Cerebellar nuclear complex (tissue), 1 donor: ENCODE measurements around the gene PNLIPRP3.
"Not testable (repeated sequence)": the region's sequence is repeated elsewhere in the genome, so short reads cannot be mapped to it uniquely, and the experiment has no call there.

Experiments used
- DNase-seq, 2 experiments: peaks; one replicate each; lab custom pipeline; 2025; lab: John Stamatoyannopoulos, UW

PNLIPRP3 gene

DNA sequence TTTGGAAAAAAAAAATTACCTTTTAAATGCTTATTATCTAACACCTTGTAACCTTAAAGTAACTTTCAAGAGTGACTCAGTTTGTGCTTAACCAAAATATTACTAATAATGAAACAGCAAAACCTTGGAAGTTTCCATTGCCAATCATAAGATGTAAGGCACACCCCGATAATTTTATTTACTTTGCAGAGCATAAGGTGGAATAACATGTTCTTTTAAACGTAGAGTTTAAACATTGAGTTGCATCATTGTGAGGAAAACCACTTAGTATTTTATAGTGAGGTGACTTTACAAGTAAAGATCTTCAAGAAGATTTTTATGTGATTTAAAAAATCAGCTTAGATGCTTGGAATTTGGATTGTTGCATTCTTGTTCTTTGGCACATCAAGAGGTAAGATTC is at the start of gene PNLIPRP3:
Gene PNLIPRP3, plus strand, starts transcription at position 177 of the 400 bp plus-strand sequence. Its CDS starts 166 bp downstream, at position 343.
- no peak for DNase-seq

- no peak for DNase-seq
Measured at GRCh38 chr10:116382290-116382689, 45.4 kb upstream of the PNLIPRP3 start.

- DNase-seq: no peak
Measured at GRCh38 chr10:116385311-116385710, 42.3 kb upstream of the PNLIPRP3 start.

DNA sequence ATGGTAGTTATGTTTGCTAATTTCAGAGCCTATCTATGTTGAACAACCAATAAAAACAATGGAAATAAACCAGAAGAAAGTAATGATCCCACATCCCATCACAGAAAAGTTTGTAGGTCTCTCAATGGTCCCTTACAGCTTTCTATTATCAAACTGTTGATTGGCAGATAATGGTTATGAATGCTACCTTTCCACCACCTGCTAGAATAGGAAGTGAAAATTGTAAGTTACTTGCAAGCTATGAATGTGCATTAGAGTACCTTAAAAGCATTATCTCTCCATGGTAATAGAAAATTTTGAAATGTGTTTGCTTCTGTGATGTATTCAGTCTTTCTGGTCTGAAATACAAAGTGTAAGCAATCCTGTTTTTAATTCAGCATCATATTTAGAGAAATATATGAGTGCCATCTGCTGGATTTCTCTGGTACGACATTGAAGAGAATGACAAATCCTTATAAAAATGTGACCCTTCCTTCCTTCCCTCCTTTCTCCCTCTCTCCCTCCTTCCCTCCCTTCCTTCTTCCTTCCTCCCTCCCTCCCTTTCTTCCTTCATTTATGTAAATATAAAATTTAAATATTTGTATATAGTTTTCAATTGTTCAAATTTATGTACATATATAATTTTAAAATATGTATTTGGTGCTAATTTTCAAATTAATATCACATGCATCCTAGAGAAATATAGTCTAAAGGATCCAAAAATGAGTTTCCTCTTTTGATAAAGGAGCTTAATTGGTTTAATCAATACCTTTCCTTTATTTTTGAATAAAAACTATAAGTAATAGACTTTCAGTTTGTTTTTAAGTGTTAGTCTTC is 41.4 kb upstream of the PNLIPRP3 start:
- no peak for DNase-seq

GRCh38 chr10:116393246-116393831 is 34.3 kb upstream of the PNLIPRP3 start:
- DNase-seq: not testable (repeated sequence)

DNA sequence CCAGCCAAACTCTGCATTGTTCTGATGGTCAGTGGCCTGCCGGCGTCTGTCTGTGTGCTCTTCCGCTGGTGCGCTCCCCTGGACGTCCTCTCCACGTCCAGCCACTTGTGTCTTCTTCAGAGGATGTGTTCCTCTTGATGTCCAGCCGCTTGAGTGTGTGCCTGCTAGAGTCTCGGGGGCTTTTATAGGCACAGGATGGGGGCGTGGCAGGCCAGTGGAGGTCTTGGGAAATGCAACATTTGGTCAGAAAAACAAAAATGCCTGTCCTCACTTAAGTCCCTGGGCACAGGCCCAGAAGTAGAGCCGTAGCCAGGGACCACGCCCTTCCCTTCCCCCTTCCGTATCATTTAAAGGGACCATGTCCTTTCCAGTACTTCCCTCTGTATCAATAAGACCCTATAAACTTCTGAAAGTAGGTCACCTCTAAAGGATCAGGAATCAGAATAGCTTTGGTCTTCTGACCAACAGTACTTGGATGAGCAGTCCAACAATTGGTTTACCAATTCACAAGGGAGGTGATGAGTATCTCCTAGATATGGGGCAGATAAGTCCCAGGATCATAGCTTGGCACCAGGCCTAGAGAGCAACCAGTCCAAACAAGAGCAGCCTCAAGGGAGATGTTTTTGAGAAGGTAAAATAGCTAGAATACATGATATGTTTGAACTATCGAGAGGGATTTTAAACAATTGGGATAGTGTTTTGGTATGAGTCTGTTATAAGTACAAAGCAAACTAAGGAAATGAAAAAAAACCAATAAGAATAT is 32.2 kb upstream of the PNLIPRP3 start:
- no peak for DNase-seq

GRCh38 chr10:116398224-116398623 is 29.4 kb upstream of the PNLIPRP3 start:
- DNase-seq: no peak

GRCh38 chr10:116402858-116403257 is 24.8 kb upstream of the PNLIPRP3 start:
- no peak for DNase-seq

DNA sequence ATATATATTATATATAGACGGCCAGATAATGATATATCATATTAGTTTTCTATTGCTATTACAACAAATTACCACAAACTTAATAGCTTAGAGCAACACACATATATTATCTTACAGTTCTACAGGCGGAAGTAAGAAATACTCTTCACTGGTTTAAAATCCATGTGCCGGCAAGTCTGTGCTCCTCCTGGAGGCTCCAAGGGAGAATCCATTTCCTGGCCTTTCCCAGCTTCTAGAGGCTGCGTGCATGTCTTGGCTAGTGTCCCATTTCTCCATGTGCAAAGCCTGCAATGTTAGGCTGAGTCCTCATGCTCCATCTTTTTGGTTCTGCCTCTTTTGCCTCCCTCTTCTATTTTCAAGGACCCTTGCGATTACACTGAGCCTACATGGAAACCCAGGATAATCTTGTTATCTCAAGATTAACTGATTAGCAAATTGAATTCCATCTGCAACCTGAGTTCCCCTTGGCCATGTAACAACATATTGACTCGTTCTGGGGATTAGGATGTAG is 23.9 kb upstream of the PNLIPRP3 start:
- no peak for DNase-seq

DNA sequence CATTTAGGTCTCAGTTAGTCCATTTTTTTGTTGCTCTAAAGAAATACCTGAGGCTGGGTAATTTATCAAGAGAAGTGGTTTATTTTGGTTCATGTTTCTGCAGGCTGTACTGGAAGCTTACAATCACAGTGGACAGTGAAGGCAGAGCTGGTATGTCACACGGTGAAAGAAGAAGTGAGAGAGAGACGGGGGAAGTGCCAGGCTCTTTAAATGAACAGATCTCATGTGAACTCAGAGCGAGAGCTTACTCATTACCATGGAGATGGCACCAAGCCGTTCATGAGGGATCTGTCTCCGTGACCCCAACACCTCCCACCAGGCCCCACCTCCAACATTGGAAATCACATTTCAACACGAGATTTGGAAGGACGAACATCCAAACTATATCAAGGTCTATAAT is 18.9 kb upstream of the PNLIPRP3 start:
- DNase-seq: no peak

DNA sequence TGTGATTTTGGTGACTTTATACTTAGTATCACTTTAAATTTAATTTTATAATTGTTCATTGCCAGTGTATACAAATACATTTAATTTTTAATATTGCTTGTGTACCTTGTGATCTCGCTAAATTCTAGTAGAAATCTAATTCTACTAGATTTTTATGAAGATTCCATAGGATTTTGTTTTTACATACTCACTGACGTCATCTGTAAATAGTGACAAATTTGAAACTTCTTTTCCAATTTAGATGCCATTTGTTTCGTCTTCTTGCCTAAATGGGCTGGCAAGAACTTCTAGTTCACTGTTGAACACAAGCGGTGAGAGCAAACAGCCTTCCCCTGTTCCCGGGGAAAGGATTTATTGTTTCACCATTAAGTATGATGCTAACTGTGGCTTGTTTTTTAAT is 17.3 kb upstream of the PNLIPRP3 start:
- no peak for DNase-seq

GRCh38 chr10:116417821-116418220 is 9.8 kb upstream of the PNLIPRP3 start:
- no peak for DNase-seq

GRCh38 chr10:116418389-116418788 is 9.3 kb upstream of the PNLIPRP3 start:
- no peak for DNase-seq

DNA sequence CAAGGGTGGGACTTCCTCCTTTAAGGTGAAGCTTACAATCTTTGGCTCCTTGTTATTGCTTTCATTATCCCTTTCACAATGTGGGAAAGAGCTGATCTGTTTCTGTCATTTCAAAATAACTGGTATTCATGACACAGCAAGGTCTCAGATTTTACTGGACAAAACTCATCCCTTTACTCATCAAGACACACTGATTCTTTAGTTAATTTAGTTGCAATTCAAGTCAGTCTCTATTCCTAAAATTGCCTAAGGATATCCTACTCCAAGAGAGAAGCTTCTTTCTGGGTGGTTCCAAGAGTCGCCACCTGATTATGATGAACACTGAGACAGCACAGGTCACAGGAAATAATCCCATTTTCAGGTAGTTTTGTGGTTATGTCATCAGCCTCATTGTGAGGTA is 5.8 kb upstream of the PNLIPRP3 start:
- DNase-seq: no peak

- DNase-seq: no peak
Measured at GRCh38 chr10:116429288-116429977, 1.8 kb downstream of the PNLIPRP3 start.

DNA sequence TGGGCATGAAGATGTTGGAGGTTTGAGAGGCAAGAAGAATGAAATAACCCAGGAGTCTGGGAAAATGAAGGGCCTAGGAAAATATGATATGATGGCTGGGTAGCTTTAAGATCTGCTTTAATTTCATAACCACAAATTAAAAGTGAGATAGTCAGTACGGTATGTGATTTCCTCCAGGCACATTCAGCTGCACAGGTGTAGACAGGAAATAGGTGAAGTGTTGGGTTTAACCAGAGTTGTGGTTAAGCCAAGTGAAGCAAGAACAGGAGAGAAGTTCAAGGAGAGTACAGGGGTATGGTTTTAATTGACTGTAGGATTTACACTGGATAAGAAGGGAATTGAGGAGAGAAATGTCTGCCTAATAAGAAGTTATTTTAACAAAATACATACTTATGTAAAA is 2.6 kb downstream of the PNLIPRP3 start:
- no peak for DNase-seq

- no peak for DNase-seq
Measured at GRCh38 chr10:116431598-116431997, 4.0 kb downstream of the PNLIPRP3 start.

GRCh38 chr10:116437076-116437692 is 9.5 kb downstream of the PNLIPRP3 start:
- DNase-seq: no peak

DNA sequence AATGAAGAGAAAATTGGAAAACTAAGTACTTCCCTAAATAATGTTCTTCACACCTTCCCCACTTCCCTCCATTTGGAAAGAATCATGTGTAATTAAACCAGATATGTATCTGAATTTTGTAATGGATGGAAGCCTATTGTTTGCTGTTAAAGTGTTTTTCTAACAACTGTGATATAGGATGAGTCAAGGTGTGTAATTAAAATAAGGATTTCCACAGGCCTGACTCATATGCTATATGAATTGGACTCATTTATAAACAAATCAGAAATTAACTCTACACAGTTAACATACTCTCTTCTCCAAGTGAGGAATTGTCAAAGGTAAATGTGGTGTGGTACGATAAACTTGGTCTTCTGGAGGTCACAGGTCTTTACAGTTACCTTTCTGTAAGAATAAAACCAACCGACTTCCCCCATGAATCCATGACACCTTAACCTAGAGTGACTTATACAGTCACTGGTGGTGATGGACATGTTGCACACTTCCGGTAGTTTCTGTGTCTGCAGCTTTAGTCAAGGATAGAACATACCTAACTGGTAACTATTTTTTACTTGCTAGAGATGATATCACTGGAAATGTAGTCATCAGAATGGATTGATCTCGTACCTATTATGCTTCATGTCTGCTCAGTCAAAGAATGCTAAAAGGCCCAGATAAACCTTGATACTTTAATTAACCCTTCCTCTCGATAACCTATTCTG is 12.8 kb downstream of the PNLIPRP3 start:
- no peak for DNase-seq

GRCh38 chr10:116444527-116445142 is 17.0 kb downstream of the PNLIPRP3 start:
- DNase-seq: no peak
